Stimulated activated CD8-positive, alpha-beta memory T cell treated with anti-CD3 and anti-CD28 coated beads, Interleukin-4, amount 100 ng/mL, for 24 hours (primary cell): ENCODE data around the gene TTR.

ENCODE experiments used
- DNase-seq: peaks from one replicate; pipeline ENCODE4 v3.0.0-alpha.2; 2020; ENCODE audit warnings: low read depth

The TTR gene

DNA sequence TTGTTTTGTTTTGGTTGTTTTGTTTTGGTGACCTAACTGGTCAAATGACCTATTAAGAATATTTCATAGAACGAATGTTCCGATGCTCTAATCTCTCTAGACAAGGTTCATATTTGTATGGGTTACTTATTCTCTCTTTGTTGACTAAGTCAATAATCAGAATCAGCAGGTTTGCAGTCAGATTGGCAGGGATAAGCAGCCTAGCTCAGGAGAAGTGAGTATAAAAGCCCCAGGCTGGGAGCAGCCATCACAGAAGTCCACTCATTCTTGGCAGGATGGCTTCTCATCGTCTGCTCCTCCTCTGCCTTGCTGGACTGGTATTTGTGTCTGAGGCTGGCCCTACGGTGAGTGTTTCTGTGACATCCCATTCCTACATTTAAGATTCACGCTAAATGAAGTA, at the start of gene TTR:
TSS of gene TTR (plus strand) at position 250 of the 400 bp plus-strand sequence. CDS start at position 276, 26 bp downstream.
- no peak for DNase-seq

DNA sequence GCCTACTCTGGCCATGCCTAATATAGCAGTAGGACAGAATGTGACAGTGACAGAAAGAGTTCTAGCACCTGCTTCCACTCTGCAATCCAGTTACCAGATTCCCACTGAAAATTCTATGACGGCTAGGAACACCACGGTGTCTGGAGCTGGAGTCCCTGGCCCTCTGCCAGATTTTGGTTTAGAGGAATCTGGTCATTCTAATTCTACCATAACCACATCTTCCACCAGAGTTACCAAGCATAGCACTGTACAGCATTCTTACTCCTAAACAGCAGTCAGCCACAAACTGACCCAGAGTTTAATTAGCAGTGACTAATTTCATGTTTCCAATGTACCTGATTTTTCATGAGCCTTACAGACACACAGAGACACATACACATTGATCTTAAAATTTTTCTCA, 45.2 kb upstream of the TTR start:
- DNase-seq, result no peak

GRCh38 chr18:31548853-31549252, 42.8 kb upstream of the TTR start:
- DNase-seq, result no peak

GRCh38 chr18:31549416-31549815, 42.3 kb upstream of the TTR start:
- no peak for DNase-seq

DNA sequence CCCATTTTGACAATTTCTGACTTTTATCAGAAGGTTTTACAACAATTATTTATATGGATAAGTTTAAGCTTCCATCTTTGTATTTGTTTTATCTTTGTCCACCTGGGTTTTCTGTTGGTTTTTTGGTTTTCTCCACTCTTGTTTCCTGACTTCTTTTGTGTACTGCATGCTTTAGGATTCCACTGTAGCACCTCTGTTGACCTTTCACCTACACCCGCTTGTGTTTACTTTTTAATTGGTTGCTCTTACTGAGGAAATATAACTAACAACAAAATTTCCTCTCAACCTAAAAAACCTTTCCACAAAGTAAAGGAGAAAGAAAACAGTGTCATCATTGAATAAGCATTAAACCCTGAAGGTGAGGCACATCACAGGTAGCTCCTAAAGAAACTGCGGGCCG, 39.8 kb upstream of the TTR start:
- no peak for DNase-seq

DNA sequence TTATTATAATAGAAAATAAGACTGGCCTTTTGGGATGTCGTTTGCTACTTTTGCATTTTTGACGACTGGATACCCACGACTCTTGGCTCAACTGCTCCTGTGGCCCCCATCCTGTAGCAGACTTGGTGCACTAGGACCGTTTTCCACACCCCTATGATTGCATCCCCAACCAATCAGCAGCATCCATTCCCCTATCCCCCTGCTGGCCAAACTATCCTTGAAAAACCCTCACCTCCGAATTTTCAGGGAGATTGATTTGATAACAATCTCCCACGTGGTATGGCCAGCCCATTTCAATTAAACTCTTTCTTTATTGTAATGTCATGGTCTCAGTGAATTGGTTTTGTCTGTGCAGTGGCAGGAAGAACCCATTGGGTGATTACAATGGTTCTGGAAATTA, 37.9 kb upstream of the TTR start:
- DNase-seq, result no peak

DNA sequence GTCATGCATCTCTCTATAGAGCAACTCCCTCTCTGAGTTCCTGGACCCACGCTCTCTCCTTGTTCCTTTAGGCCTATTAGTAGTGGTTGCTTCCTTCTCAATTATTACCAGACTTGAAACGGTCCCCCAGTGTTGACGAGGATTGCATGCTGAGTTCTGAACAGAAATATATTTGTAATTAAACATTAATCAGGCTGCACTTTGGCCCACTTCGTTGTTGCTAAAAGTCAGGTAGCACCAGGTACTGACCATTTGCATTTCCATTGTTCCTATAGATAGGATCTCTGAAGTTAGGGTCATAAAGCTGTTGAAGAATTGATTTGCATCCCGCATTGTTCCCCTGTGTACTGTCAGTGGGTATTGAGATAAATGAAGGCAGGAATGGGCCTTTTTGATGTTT, 36.9 kb upstream of the TTR start:
- no peak for DNase-seq

DNA sequence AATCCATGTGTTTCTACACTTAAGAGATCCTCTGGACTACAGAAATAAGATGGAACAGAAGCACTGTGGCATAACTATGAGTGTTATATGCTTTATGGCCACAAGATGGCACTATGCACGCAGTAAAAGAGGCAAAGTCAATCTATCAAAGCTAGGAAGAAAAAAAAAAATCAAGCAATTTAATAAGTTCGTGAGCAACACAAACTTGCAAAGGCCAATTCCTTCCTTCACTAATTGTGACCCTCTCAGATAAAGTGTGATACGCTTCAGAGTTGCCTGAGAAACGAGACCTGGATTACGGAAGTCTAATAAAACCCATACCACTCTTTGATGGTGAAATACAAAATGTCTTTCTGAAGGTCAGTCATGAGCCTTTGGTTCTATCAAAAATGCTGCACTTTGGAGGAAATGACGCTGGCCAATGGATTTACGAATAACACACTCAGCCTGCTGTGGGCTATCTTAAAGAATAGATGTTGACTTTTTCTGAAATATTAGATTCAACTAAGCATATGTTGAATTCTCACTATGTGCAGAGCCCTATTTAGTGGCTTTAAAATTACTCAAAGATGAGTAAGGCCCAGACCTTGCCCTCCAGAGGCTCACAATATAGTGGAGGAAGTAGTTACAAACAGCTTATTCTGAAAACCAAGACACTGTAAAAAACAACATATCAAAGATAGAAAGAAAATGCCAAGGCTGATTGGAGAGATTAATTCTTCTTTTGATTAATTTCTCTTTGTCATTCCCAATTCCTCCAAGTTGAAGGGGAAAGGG, 35.5 kb upstream of the TTR start:
- DNase-seq, result no peak

DNA sequence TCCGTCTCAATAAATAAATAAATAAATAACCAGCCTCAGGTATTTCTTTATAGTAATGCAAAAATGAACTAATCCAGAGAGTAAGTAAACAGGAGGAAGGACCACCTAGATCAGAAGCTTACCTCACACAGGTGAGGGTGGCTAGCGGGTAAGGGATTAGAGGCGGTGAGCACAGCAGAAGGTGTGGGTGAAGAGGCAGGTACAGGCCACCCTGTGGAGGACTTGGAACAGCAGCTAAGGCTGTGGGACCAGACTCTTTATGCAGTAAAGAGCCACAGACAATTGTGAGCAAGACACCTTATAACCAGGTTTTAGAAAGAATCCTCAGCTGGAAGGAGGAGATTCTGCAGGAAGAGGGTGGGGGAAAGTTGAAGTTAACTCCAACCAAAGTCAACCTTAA, 34.2 kb upstream of the TTR start:
- no peak for DNase-seq

GRCh38 chr18:31558567-31558966, 33.1 kb upstream of the TTR start:
- no peak for DNase-seq

- DNase-seq, result no peak
Observed at GRCh38 chr18:31562726-31563125, 29.0 kb upstream of the TTR start.

DNA sequence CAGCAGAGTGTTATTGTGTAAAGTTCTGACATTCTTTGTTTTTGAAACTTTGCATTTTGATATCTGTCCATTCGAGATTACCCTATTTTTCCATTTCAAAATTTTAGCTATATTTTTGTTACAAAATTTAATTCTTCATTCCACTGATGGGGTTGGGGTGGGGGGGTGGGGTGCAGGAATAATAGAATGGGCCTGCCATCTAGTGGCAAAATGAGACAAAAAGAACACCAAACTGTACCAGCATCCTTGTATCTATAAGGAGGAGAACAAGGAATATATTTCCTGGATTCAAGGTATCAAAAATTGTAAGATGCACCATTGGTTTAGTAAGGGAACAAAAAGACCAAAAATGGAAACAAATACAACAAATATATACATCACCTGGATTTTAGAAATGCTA, 27.9 kb upstream of the TTR start:
- DNase-seq, result no peak

DNA sequence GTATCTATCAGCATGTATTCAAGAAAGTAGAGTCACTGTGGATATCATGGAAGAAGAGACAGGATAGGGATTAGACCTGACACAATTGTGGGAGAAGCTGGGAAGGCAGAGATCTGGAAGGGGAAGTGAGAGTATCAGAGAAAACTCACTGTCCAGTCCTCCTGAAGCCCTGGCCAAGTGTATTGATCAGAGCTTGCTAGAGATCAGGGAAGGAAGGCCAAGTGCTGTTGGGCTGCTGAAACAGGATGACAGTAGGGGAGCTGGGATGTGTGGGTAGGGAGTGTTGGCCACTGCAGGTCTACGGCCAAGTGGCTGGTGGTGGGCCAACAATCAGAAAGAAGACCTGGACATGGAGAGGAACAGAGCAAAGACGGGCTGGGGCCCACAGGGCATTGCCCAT, 26.3 kb upstream of the TTR start:
- no peak for DNase-seq

- no peak for DNase-seq
Observed at GRCh38 chr18:31565782-31566512, 25.7 kb upstream of the TTR start.

- DNase-seq, result no peak
Observed at GRCh38 chr18:31566576-31567306, 24.9 kb upstream of the TTR start.

DNA sequence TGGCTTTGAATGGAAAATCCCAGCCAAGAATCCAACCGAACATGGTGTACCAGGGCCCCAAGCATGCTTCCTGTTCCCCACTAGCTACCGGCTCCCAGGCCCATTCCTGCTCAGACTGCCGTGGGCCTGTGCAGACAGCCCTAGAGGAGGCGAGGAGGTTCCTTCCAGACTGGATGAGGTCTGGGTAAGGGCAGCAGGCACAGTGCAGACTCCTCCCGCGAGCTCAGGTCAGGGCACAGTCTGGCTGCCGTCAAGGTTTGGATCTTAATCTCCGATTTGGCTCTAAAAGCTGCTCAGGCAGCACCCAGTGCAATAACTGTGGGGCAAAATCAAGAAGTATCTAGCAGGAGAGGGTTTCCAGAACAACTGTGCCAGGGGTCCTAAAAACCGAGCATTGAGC, 19.3 kb upstream of the TTR start:
- DNase-seq, result no peak

GRCh38 chr18:31573051-31573450, 18.6 kb upstream of the TTR start:
- no peak for DNase-seq

DNA sequence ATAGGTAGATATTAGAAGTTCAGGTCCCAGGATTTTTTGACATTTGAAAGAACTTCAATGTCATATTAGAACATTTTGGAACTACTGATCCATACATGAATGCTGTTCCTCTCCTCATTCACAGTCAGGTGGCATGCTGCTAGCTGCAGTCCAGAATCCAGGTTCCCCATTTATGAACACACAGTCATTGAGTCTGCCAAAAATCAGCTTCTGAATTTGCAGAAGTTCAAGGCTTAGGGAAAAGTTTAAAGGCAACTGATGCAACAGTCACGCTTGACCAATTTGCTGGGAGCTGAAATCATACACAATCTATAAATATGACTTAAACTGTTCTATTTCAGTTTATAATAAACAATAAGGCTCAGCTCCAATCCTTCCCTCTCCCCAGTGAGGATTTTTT, 17.3 kb upstream of the TTR start:
- no peak for DNase-seq

GRCh38 chr18:31575515-31576257, 16.0 kb upstream of the TTR start:
- no peak for DNase-seq

GRCh38 chr18:31576670-31577069, 15.0 kb upstream of the TTR start:
- no peak for DNase-seq

DNA sequence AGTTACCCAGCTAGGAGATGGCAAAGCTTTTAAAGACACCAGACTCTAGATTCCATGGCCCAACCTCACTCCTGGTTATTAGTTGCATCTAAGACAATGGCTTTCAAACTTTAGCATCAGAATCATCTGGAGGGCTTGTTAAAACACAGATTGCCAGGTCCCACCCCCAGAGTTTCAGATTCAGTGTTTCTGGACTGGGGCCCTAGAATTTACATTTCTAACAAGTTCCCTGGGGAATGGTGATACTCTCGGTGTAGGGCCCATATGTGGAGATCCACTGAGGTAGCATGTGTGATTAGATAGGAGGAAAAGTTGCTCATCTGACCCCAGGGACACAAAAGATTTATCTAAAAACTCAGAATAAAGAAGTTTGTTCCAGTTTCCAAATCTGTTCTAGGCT, 14.5 kb upstream of the TTR start:
- DNase-seq, result no peak

DNA sequence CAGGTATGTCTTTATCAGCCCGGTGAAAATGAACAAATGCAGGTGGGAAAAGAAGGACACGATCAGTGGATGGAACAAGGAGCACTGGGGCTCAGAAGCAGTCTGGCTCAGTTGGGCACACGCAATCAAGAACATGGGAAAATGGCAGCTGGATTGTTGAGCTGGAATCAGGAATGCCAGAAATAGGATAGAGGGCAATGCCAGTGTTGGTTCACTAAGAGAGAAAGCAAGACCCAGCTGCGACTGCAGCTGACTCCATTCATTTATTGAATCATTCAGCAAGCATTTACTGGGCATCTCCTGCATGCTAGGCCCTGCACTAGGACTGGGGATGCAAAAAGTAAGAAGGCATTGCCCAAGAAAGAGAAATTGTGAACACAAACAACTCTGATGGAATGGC, 13.6 kb upstream of the TTR start:
- no peak for DNase-seq
